NB4 (cell line): ENCODE results near the gene C1QC.
A peak's percentile ranks its signal among the peaks of the same experiment; 100 is the strongest.

Source experiments
- DNase-seq: peaks from one replicate; pipeline ENCODE4 v3.0.0; 2010; ENCODE audit warnings: low read depth
- H3K4me3 ChIP-seq: one replicate; pipeline ENCODE4 v1.5.1; 2011; ENCODE audit warnings: mild to moderate bottlenecking, low read depth, low read length, moderate library complexity
- CTCF ChIP-seq: IDR thresholded peaks from one replicate; pipeline ENCODE4 v1.5.1; 2012; ENCODE audit warnings: low read depth, low read length
- MAX ChIP-seq: IDR thresholded peaks from 2 replicates; pipeline ENCODE4 v1.6.1; 2011; ENCODE audit warnings: low read depth, low read length
- MYC ChIP-seq: IDR thresholded peaks from 2 replicates; pipeline ENCODE4 v1.6.1; 2011; ENCODE audit warnings: low read depth, low read length
- POLR2A ChIP-seq: IDR thresholded peaks from 2 replicates; pipeline ENCODE4 v1.6.1; 2011; ENCODE audit warnings: mild to moderate bottlenecking; ENCODE audit not compliant: insufficient read length; ENCODE audit errors: extremely low read depth

The C1QC gene

GRCh38 chr1:22613572-22613918, 29.9 kb upstream of the C1QC start:
- no peak for DNase-seq
- no peak overlapping the region for H3K4me3 ChIP-seq
- TF ChIP-seq POLR2A, result no peak
- TF ChIP-seq MAX, result no peak
- no peak for TF ChIP-seq MYC
- TF ChIP-seq CTCF, result no peak

- peak; percentile 35 for DNase-seq
- H3K4me3 ChIP-seq, result no peak overlapping the region
- no peak for TF ChIP-seq POLR2A
- TF ChIP-seq MAX, result no peak
Measured at GRCh38 chr1:22613951-22614350, 29.5 kb upstream of the C1QC start.

- TF ChIP-seq MAX (no peak), MYC (no peak), CTCF (no peak), POLR2A (no peak)
- H3K4me3 ChIP-seq, result no peak overlapping the region
- peak; percentile 20 for DNase-seq
Measured at GRCh38 chr1:22615886-22616285, 27.5 kb upstream of the C1QC start.

- TF ChIP-seq CTCF (no peak), MAX (no peak)
- DNase-seq, result no peak
- H3K4me3 ChIP-seq, result no peak overlapping the region
Measured at GRCh38 chr1:22616571-22616970, 26.9 kb upstream of the C1QC start.

GRCh38 chr1:22618056-22618455, 25.4 kb upstream of the C1QC start:
- no peak overlapping the region for H3K4me3 ChIP-seq
- no peak for DNase-seq
- TF ChIP-seq MAX, result no peak
- TF ChIP-seq POLR2A, result no peak
- no peak for TF ChIP-seq CTCF
- TF ChIP-seq MYC, result no peak

GRCh38 chr1:22619252-22619651, 24.2 kb upstream of the C1QC start:
- peak; percentile 88 for DNase-seq
- no peak overlapping the region for H3K4me3 ChIP-seq
- TF ChIP-seq MYC, result 0 out of 2 replicates have a peak, but pooled peaks have one; percentile 17
- TF ChIP-seq POLR2A, result no peak
- 0 out of 2 replicates have a peak, but pooled peaks have one; percentile 4 for TF ChIP-seq MAX
- no peak for TF ChIP-seq CTCF
